Left lung (tissue), 10 donors: ENCODE measurements around the gene TICRR. TPM values are rescaled to one million over a fixed set of nuclear protein-coding genes. Genes with fewer than 3 reads are reported as not detected.
"Not testable (repeated sequence)": the region's sequence is repeated elsewhere in the genome, so short reads cannot be mapped to it uniquely, and the experiment has no call there.

Experiments
- ATAC-seq: fragments of 200-7000 bp; cut with Tn5 transposase; one replicate; pipeline ENCODE4 v1.9.1; 2020; ENCODE audit warnings: moderate library complexity
- DNase-seq, 4 donors: peaks; one replicate each; pipeline ENCODE4 v3.0.0-alpha.2; 2013 to 2020
- H3K27ac ChIP-seq, 2 donors: fragments of 200-600 bp; sonication (generic) in 1 of 2; one replicate each; pipeline versions ENCODE4 v1.5.0 to v1.8.0; 2020 to 2021
- H3K27me3 ChIP-seq, 2 donors: fragments of 200-600 bp; sonication (generic) in 1 of 2; one replicate each; pipeline versions ENCODE4 v1.5.0 to v1.8.0; 2020 to 2021
- H3K36me3 ChIP-seq, 2 donors: fragments of 200-600 bp; sonication (generic) in 1 of 2; one replicate each; pipeline versions ENCODE4 v1.5.0 to v1.8.0; 2020 to 2021
- H3K4me1 ChIP-seq, 2 donors: fragments of 200-600 bp; one replicate each; pipeline ENCODE4 v1.8.0; 2021
- H3K4me3 ChIP-seq, 2 donors: fragments of 200-600 bp; sonication (generic) in 1 of 2; one replicate each; pipeline versions ENCODE4 v1.5.0 to v1.8.0; 2020 to 2021; ENCODE audit warnings: mild to moderate bottlenecking in 1 of 2
- H3K9me3 ChIP-seq, 2 donors: fragments of 200-600 bp; sonication (generic) in 1 of 2; one replicate each; pipeline versions ENCODE4 v1.5.0 to v1.8.0; 2020 to 2021
- intact Hi-C, 2 donors: fragments of 100-400 bp; cut with DNase I; formaldehyde crosslinking; loops; one replicate each; pipeline versions ENCODE4 v1.11.2 to v1.14.2; 2022
- polyA plus RNA-seq, 6 donors: library from polyadenylated mRNA; unstranded; fragments of 120-200 nt; gene quantifications; one replicate each; pipeline ENCODE4 v1.2.1, GENCODE V29; 2013; ENCODE audit not compliant: insufficient read length in 6 of 6
- total RNA-seq, 2 donors: library from RNA; stranded (reverse); fragmentation: NEBNext Ultra II Directional; extraction: Animal tissue kit (Norgen Biotek cat#: 25700); gene quantifications; one replicate each; pipeline ENCODE4 v1.2.1, GENCODE V29; 2021
- TF ChIP-seq, protein P1 (sequence below), 2 donors: fragments of 200-600 bp; sonication (generic) in 1 of 2; IDR thresholded peaks; one replicate each; pipeline versions ENCODE4 v1.5.0 to v1.8.0; 2021; ENCODE audit warnings: antibody characterized with exemption in 2 of 2
- donor health status: DM: no; HTN: yes; CAD: no.
- donor health status: DM: no; HTN: no; CAD: no.

TICRR gene
- total and polyA plus RNA-seq, 8 donors, result 1.7 to 17.7 (median 10.2) TPM

DNA sequence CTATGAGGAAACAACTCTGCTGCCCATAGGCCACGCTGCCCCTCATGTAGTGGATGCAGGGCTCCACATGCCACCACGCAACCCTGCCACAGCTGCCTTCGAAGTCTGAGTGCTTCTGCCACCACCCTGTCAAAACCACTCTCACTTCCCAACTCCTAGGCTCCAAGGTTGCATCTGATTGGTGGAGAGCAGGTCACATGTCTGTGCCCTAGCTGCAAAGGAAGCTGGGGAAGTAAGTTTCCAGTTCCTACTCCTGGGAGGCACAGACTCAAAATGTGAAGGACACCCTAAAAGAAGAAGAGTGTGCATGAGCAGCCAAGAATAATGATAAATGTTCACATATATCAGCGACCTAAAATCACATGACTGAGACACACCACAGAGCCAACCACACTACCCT is 31.9 kb upstream of the TICRR start:
- intact Hi-C loops, result no loop called here
- Histone ChIP-seq H3K27me3 (peaks cover 0 to 22% of the 10 kb centered on the region in 2 donors), H3K27ac (no peak overlapping the region), H3K36me3 (no peaks in the 10 kb centered on the region), H3K4me1 (no peaks in the 10 kb centered on the region), H3K9me3 (peaks cover 0 to 4% of the 10 kb centered on the region in 2 donors), H3K4me3 (no peak overlapping the region)
- TF ChIP-seq, protein P1, sequence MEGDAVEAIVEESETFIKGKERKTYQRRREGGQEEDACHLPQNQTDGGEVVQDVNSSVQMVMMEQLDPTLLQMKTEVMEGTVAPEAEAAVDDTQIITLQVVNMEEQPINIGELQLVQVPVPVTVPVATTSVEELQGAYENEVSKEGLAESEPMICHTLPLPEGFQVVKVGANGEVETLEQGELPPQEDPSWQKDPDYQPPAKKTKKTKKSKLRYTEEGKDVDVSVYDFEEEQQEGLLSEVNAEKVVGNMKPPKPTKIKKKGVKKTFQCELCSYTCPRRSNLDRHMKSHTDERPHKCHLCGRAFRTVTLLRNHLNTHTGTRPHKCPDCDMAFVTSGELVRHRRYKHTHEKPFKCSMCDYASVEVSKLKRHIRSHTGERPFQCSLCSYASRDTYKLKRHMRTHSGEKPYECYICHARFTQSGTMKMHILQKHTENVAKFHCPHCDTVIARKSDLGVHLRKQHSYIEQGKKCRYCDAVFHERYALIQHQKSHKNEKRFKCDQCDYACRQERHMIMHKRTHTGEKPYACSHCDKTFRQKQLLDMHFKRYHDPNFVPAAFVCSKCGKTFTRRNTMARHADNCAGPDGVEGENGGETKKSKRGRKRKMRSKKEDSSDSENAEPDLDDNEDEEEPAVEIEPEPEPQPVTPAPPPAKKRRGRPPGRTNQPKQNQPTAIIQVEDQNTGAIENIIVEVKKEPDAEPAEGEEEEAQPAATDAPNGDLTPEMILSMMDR (IDR thresholded peaks at IDR 0.05), result no peak
- DNase-seq, result no peak
- no peak for ATAC-seq

DNA sequence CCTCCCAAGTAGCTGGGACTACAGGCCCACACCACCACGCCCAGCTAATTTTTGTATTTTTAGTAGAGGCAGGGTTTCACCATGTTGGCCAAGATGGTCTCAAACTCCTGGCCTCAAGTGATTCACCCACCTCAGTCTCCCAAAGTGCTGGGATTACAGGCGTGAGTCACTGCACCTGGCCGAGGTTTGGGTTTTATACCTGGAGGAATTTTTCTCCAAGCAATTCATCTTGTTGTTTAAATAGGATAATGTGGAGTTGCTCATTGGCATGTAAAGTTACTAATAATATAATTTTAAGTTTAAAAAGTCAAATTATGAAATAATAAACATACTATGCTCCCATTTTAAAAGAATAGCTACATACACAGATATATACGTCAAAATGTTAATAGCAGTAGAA is 26.1 kb upstream of the TICRR start:
- H3K9me3 ChIP-seq, H3K27ac ChIP-seq, intact Hi-C loops, H3K36me3 ChIP-seq, DNase-seq, H3K4me3 ChIP-seq, H3K27me3 ChIP-seq, ATAC-seq, H3K4me1 ChIP-seq: not testable (repeated sequence)

DNA sequence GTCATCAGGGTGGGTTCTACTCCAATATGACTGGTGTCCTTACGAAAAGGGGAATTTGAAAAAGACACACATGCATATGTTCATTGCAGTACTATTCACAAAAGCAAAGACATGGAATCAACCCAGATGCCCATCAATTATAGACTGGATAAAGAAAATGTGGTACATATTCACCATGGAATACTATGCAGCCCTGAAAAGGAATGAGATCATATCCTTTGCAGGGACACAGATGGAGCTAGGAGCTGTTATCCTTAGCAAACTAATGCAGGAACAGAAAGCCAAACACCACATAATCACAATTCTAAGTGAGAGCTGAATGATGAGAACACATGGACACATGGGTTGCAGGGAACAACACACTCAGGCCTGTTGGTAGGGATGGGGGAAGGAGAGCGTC is 24.8 kb upstream of the TICRR start:
- TF ChIP-seq, protein P1 (IDR thresholded peaks at IDR 0.05), result no peak
- Histone ChIP-seq H3K9me3 (no peaks in the 10 kb centered on the region), H3K36me3 (no peaks in the 10 kb centered on the region), H3K4me3 (no peak overlapping the region), H3K4me1 (no peaks in the 10 kb centered on the region), H3K27me3 (peaks cover 0 to 4% of the 10 kb centered on the region in 2 donors), H3K27ac (no peak overlapping the region)
- no peak for ATAC-seq
- DNase-seq, result no peak
- intact Hi-C loops, result no loop called here

DNA sequence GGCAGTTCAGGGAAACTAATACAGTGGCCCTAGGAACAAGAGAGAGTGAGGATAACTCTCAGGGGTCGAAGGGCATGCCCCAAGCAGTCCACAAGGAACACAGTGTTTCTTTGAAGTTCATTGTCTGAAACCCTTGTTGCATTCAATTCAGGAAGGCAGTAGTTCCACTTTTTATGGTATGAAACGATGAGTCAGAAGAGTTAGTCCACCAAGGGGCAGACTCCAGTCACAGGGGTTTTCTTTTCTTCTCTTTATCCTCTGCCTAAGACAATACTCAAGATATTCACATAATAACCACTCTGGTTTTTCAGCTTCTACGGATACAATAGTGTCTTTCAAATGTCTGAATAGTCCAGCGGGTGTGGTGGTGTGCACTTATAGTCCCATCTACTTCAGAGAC is 23.7 kb upstream of the TICRR start:
- no peak overlapping the region for H3K27ac ChIP-seq
- H3K4me1 ChIP-seq, result no peaks in the 10 kb centered on the region
- TF ChIP-seq, protein P1 (IDR thresholded peaks at IDR 0.05), result no peak
- H3K9me3 ChIP-seq, result no peaks in the 10 kb centered on the region
- H3K27me3 ChIP-seq, result peaks cover 0 to 9% of the 10 kb centered on the region in 2 donors
- no peak overlapping the region for H3K4me3 ChIP-seq
- DNase-seq, result no peak
- intact Hi-C loops, result no loop called here
- no peak for ATAC-seq
- H3K36me3 ChIP-seq, result no peaks in the 10 kb centered on the region

DNA sequence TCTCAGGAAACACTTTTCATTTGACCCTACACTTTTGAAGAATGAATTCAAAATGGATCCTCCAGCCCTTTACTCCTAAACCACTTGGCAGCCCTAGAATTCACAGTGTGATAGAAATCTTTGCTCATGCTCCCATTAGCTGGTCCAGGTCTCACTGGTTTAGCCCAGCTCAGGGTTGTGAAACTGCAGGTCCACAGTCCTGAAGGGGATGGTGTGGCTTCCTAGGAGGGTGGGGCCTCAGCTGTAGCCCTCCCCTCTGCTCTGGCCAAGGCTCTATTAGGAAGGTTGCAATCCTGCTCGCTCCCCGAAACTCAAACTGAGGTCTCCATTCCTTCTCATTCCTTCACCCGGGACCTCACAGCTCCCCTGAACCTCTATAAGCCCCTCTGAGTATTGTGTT is 21.6 kb upstream of the TICRR start:
- no peaks in the 10 kb centered on the region for H3K9me3 ChIP-seq
- ATAC-seq (no peak), DNase-seq (no peak)
- intact Hi-C loops, result no loop called here
- peaks cover 0 to 9% of the 10 kb centered on the region in 2 donors for H3K27me3 ChIP-seq
- no peak overlapping the region for H3K4me3 ChIP-seq
- TF ChIP-seq, protein P1 (IDR thresholded peaks at IDR 0.05), result no peak
- H3K4me1 ChIP-seq, result no peaks in the 10 kb centered on the region
- no peaks in the 10 kb centered on the region for H3K36me3 ChIP-seq
- H3K27ac ChIP-seq, result no peak overlapping the region

DNA sequence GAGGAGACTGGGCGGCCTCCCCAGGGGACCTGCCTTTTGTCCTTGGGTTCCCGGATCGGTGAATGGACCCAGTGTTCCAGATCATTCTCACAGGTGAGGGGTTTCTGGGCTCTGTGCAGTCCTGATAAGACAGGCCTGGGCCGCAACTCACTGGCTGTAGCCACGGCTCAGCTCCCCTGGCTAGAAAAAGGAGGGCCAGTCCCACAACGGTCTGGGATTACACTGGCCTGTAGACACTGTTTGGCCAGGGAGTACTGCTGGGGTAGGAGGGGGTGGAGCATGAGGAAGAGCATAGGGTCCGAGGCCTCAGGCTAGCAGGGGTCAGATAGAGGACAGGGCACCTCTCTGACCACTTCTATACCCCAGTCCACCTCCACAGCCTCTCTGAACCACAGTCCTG is 21.0 kb upstream of the TICRR start:
- Histone ChIP-seq H3K4me1 (no peaks in the 10 kb centered on the region), H3K4me3 (no peak overlapping the region), H3K27me3 (peaks cover 0 to 16% of the 10 kb centered on the region in 2 donors), H3K36me3 (no peaks in the 10 kb centered on the region), H3K27ac (no peak overlapping the region), H3K9me3 (no peaks in the 10 kb centered on the region)
- intact Hi-C loops, result no loop called here
- no peak for DNase-seq
- ATAC-seq, result no peak
- TF ChIP-seq, protein P1 (IDR thresholded peaks at IDR 0.05), result no peak
